Fibroblast of the aortic adventitia (primary cell): ENCODE measurements around the gene PLEKHM2. TPM values are rescaled to one million over a fixed set of nuclear protein-coding genes. Genes with fewer than 3 reads are reported as not detected.

ENCODE experiments used
- DNase-seq: peaks from one replicate; pipeline ENCODE4 v3.0.0-alpha.2; 2010; ENCODE audit warnings: low read depth
- H3K4me3 ChIP-seq: 2 replicates; pipeline ENCODE4 v1.5.1; 2011; ENCODE audit warnings: low read depth, mild to moderate bottlenecking, control low read depth, low read length, moderate library complexity
- total RNA-seq: library from RNA; depleted of rRNA; stranded (reverse); fragments of >200 nt; gene quantifications from 2 replicates; pipeline ENCODE4 v1.2.3, GENCODE V29; 2012; ENCODE audit warnings: low replicate concordance
- TF ChIP-seq, protein P1 (sequence below): IDR thresholded peaks from 2 replicates; pipeline ENCODE4 v1.5.1; 2011; ENCODE audit warnings: mild to moderate bottlenecking, low read length, control low read depth, inconsistent platforms; ENCODE audit not compliant: insufficient read depth

Gene PLEKHM2
- total RNA-seq, 1 donor: 76.5 TPM

DNA sequence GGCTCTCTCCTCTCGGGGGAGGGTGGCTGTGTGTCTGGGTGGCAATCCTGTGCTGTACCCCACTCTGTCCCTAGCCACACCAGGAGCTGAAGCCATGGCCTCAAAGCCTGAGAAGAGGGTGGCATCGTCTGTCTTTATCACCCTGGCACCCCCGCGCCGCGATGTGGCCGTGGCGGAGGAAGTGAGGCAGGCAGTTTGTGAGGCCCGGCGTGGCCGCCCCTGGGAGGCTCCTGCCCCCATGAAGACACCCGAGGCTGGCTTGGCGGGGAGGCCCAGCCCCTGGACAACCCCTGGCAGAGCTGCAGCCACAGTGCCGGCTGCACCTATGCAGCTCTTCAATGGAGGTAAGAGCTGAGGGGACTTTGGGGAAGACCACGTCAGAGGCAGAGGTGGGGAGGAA is 80.8 kb downstream of the PLEKHM2 start:
- no peak overlapping the region for H3K4me3 ChIP-seq
- TF ChIP-seq, protein P1, sequence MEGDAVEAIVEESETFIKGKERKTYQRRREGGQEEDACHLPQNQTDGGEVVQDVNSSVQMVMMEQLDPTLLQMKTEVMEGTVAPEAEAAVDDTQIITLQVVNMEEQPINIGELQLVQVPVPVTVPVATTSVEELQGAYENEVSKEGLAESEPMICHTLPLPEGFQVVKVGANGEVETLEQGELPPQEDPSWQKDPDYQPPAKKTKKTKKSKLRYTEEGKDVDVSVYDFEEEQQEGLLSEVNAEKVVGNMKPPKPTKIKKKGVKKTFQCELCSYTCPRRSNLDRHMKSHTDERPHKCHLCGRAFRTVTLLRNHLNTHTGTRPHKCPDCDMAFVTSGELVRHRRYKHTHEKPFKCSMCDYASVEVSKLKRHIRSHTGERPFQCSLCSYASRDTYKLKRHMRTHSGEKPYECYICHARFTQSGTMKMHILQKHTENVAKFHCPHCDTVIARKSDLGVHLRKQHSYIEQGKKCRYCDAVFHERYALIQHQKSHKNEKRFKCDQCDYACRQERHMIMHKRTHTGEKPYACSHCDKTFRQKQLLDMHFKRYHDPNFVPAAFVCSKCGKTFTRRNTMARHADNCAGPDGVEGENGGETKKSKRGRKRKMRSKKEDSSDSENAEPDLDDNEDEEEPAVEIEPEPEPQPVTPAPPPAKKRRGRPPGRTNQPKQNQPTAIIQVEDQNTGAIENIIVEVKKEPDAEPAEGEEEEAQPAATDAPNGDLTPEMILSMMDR: no peak
- DNase-seq: no peak

DNA sequence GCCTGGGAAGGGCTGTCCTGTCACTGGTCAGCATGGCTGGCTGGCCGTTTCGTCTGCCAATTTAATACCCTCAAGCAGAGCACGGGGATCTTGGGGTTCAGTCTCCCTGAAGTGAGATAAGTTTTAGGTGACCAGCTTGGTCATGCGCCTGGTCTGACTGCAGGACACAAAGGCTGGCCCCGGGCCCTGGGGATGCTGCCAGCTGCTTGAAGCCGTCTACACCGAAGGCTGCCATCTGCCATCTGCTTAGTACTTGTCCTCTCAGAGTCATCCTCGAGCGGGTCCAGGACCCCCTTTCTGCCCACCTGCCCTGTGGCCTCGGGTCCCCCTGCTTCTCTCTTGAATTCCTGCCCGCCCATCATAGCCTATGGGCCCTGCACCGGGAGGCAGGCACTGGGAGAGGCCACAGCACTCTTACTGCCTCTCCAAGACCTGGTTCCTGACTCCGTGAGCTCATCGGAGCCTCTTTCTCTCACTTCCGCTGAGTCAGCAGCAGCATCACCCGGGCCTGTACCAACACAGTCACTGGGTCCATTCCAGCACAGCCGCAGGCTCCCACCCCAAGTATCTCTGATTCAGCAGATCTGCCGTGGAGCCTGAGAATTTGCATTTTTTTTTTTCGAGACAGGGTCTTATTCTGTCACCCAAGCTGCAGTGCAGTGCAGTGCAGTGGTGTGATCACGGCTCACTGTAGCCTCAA is 81.5 kb downstream of the PLEKHM2 start:
- peak; percentile 86 for DNase-seq
- H3K4me3 ChIP-seq: no peak overlapping the region
- TF ChIP-seq, protein P1: no peak

DNA sequence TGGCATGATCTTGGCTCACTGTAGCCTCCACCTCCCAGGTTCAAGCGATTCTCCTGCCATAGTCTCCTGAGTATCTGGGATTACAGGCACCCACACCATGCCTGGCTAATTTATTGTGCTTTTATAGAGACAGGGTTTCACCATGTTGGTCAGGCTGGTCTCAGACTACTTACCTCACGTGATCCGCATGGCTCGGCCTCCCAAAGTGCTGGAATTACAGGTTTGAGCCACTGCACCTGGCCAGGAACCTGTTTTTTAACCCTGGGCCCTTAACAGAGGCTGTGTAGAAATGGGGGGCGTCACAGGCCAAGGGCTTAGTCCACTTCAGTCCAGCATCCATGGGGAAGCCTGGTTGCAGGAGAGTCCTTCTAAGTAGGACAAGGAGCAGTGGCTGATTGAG is 83.8 kb downstream of the PLEKHM2 start:
- no peak for DNase-seq
- no peak overlapping the region for H3K4me3 ChIP-seq
- TF ChIP-seq, protein P1: no peak

DNA sequence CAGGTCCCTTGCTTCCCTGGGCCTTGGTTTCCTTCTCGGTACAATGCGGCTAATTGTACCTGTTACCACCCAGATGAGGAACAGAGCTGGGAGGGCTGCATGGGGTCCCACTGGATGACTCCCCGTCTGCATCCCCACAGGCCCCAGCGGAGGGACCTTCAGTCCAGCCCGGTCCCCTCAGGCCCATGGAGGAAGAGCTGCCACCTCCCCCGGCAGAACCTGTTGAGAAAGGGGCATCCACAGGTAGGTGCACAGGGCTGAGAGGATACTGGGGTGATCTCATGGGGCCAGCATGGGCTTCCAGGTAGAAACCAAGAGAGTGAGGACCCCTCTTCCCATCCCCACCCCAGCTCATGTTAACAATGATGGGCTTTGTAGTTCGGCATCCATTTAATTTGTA is 84.3 kb downstream of the PLEKHM2 start:
- no peak overlapping the region for H3K4me3 ChIP-seq
- TF ChIP-seq, protein P1: no peak
- no peak for DNase-seq

DNA sequence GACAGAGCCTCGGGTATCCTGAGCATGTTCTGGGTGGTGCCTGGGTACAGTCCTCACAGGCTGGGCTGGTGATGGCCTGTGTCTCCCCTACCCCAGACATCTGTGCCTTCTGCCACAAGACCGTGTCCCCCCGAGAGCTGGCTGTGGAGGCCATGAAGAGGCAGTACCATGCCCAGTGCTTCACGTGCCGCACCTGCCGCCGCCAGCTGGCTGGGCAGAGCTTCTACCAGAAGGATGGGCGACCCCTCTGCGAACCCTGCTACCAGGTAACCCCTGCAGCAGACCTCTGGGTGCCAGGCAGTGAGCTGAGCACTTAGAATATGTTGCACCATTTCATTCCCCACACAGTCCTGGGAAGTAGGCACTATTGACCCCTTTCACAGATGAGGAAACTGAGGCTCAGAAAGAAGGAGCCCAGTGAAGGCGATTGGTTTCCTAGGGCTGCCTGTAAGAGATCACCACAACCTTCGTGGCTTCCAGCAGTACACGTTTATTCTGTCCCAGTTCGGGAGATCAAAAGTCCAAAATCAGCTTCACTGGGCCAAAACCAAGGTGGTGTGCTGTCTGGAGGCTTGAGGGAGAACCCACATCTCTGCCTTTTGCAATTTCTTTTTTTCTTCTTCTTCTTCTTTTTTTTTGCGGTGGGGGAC is 86.3 kb downstream of the PLEKHM2 start:
- no peak overlapping the region for H3K4me3 ChIP-seq
- TF ChIP-seq, protein P1: no peak
- DNase-seq: no peak

DNA sequence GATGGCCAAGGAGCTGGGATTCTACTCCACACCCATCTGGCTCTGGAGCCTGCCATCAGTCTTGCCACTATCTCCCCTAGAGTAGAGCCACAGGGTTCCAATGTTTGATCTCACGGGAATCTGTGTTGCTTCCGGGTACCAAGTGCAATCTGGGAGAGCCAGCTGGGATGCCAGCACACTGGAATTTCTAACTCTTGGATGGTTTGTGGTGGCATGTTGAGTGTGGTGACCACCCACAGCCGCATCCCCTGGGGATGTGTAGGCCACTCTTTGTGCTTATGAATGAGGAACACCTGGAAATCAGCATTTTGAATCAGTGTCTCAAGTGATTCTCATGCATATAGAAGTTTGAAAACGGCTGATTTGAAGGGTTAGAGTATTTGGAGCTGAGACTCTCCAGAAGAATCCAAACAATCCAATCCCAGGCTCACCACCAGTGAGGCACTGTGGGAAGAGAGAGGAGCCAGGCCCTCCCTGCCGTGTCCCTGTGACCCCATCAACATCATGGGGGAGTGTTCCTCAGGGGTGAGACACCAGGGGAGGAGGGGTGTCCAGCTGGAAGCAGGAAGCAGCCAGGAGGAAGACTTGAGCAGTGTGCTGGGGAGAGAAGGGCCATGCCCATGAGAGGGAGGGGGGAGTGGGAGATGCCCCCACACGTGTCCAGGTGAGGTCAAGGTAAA is 87.9 kb downstream of the PLEKHM2 start:
- H3K4me3 ChIP-seq: no peak overlapping the region
- no peak for DNase-seq
- TF ChIP-seq, protein P1: no peak
